A673 (cell line): ENCODE data around the gene ACACA.

Experiments used
- EZH2 ChIP-seq: fragments of 200-600 bp; sonication (generic); IDR thresholded peaks from 2 replicates; pipeline ENCODE4 v1.6.1; 2017; ENCODE audit warnings: borderline replicate concordance, low read depth, mild to moderate bottlenecking, mixed read lengths, antibody characterized with exemption, low read length; ENCODE audit not compliant: poor library complexity, severe bottlenecking
- TF ChIP-seq, protein P1 (sequence below): fragments of 300-800, 200-600 bp; sonication (generic); conservative IDR thresholded peaks from 2 replicates; pipeline ENCODE4 v1.5.1; 2017; ENCODE audit warnings: low read depth, mild to moderate bottlenecking, antibody characterized with exemption, low read length, moderate library complexity, mixed read lengths

DNA sequence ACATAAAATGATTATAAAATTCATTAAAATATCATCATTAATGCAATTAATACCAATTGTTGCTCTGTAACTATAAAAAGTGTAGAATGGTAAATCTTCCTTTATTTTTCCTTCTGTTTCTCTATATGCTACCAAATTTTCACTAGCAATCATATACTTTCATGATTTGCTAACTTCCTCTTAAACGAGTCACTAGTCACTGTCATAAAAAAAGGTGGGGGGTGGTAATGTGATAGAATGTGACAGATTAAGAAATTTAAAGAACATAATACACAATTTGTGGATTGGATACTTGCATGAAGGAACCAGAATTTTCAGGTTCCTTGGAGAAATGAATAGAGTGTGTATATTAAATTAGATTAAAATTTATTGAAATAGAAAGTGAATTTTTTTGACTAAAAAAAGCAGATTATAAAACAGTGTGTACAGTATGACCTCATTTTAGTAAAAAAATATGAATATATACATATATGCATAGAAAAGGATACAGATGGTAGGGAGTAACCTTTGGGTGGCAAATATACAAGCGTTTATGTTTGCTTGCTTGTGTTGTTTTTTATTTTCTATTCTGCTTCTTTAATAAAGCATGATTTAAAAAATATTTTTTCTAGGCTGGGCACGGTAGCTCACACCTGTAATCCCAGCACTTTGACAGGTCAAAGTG, 87.6 kb downstream of the ACACA start:
- TF ChIP-seq EZH2 = no peak
- TF ChIP-seq, protein P1, sequence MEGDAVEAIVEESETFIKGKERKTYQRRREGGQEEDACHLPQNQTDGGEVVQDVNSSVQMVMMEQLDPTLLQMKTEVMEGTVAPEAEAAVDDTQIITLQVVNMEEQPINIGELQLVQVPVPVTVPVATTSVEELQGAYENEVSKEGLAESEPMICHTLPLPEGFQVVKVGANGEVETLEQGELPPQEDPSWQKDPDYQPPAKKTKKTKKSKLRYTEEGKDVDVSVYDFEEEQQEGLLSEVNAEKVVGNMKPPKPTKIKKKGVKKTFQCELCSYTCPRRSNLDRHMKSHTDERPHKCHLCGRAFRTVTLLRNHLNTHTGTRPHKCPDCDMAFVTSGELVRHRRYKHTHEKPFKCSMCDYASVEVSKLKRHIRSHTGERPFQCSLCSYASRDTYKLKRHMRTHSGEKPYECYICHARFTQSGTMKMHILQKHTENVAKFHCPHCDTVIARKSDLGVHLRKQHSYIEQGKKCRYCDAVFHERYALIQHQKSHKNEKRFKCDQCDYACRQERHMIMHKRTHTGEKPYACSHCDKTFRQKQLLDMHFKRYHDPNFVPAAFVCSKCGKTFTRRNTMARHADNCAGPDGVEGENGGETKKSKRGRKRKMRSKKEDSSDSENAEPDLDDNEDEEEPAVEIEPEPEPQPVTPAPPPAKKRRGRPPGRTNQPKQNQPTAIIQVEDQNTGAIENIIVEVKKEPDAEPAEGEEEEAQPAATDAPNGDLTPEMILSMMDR = no peak
